GM18861 (cell line): ENCODE data around the gene RNU6-1.

Experiments used
- ATAC-seq: cut with Tn5 transposase; IDR thresholded peaks from one replicate; pipeline ENCODE4 v1.9.1; 2021; ENCODE audit not compliant: unreplicated experiment

Gene RNU6-1

GRCh38 chr15:67834581-67835296 is 5.1 kb downstream of the RNU6-1 start:
- ATAC-seq, result no peak

GRCh38 chr15:67833710-67834511 is 5.9 kb downstream of the RNU6-1 start:
- ATAC-seq, result no peak

GRCh38 chr15:67832897-67833709 is 6.7 kb downstream of the RNU6-1 start:
- ATAC-seq, result no peak

GRCh38 chr15:67832031-67832551 is 7.8 kb downstream of the RNU6-1 start:
- no peak for ATAC-seq

GRCh38 chr15:67831363-67831762 is 8.5 kb downstream of the RNU6-1 start:
- no peak for ATAC-seq

GRCh38 chr15:67829647-67830504 is 10.0 kb downstream of the RNU6-1 start:
- ATAC-seq, result no peak

GRCh38 chr15:67828969-67829646 is 10.7 kb downstream of the RNU6-1 start:
- ATAC-seq, result no peak

GRCh38 chr15:67828278-67828968 is 11.4 kb downstream of the RNU6-1 start:
- no peak for ATAC-seq

GRCh38 chr15:67827562-67828277 is 12.1 kb downstream of the RNU6-1 start:
- no peak for ATAC-seq

- ATAC-seq, result no peak
These were observed 12.9 kb downstream of the RNU6-1 start for GRCh38 chr15:67826717-67827561.

GRCh38 chr15:67825881-67826716 is 13.7 kb downstream of the RNU6-1 start:
- no peak for ATAC-seq

GRCh38 chr15:67824976-67825880 is 14.6 kb downstream of the RNU6-1 start, which contains the start of gene SKOR1:
Gene SKOR1, plus strand, starts transcription at chr15:67825509. Its CDS starts 94 bp downstream, at chr15:67825603.
- no peak for ATAC-seq

- ATAC-seq, result no peak
These were observed 15.5 kb downstream of the RNU6-1 start for GRCh38 chr15:67824197-67824968.

GRCh38 chr15:67823314-67824196 is 16.3 kb downstream of the RNU6-1 start:
- ATAC-seq, result no peak
